Smooth muscle cell of the coronary artery (primary cell): ENCODE data around the gene AARS2. TPM values are rescaled to one million over a fixed set of nuclear protein-coding genes. Genes with fewer than 3 reads are reported as not detected.

ENCODE experiments used
- total RNA-seq: library from RNA; depleted of rRNA; stranded (reverse); fragments of >200 nt; gene quantifications from 2 replicates; pipeline ENCODE4 v1.2.3, GENCODE V29; 2014; ENCODE audit warnings: low replicate concordance

Gene AARS2
- total RNA-seq, result 13.1 and 14.4 TPM in 2 replicates

GRCh38 chr6:44312901-44313788 is at the start of gene AARS2:
AARS2 (minus strand) TSS chr6:44313347; CDS start chr6:44313323, 24 bp downstream.

GRCh38 chr6:44342489-44342888 is 29.3 kb upstream of the AARS2 start, which contains the start of gene SPATS1:
SPATS1 (plus strand) TSS chr6:44342650; CDS start chr6:44343096, 446 bp downstream.

DNA sequence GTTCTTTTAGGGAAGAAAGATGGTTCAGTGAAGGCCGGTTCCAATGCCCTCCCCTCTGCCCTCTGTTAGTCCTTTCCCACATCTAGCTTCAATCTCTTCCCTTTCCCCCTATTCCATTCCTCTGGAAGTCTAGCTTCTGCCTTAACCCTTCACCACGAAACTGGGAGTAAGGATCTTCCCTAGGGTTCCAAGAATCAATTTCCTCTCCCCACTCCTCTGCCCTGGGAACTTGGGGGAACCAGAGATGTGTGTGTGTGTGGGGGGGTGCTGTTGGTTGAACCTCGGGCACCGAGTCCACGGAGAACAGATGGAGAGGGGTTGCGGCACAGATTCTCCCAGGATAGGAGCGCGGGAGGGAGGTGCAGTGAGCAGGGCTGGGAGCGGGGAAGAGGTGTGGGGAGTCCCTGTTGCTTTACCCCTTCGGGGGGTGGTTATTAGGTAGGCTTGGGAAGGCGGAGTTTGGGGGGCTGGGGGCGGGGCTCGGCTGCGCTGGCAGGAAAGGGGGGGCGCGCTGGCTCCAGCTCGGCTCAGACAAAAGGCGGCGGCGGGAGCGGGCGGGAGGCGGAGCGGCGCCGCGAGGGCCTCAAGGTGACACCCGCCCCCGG is 43.1 kb downstream of the AARS2 start, which contains the start of gene TMEM151B:
TSS of gene TMEM151B (plus strand) at position 530 of the 605 bp plus-strand sequence. CDS start 293 bp downstream, outside the sequence.

DNA sequence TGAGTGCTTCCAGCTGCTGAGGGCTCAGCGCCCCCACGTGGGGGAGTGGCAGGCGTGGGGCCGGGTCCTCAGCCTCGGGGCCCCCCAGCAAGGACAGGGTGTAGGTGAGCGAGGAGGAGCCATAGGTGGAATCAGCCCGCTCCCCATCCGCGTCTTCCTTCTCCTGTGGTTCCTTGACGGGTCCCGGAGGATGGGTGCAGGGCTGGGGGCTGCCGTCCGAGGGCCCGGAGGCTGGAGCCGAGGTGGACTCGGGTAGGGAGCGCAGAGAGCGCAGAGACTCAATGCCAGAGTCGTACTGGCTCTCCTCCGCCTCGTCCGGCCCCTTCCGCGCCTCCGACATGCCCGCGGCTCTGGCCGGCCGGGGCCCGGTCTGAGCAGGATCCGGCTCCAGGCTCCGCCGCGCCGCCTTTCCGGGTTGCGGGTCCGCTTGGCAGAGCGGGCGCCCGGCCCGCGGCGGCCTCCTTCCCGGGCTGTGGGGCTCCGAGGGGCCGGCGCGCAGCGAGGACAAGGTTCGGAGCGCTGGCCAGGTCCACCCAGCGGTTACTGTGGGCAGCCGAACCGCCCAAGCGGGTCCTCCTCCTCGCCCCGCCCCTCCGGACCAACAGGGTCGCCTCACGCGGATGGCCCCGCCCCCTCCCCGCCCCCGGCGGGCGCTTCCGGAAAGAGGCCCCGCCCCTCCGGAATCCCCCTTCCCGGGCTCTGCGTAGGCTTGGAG is 48.0 kb downstream of the AARS2 start, which contains the start of gene NFKBIE:
TSS of gene NFKBIE (minus strand) at position 545 of the 715 bp plus-strand sequence. CDS start at position 340, 205 bp downstream.

DNA sequence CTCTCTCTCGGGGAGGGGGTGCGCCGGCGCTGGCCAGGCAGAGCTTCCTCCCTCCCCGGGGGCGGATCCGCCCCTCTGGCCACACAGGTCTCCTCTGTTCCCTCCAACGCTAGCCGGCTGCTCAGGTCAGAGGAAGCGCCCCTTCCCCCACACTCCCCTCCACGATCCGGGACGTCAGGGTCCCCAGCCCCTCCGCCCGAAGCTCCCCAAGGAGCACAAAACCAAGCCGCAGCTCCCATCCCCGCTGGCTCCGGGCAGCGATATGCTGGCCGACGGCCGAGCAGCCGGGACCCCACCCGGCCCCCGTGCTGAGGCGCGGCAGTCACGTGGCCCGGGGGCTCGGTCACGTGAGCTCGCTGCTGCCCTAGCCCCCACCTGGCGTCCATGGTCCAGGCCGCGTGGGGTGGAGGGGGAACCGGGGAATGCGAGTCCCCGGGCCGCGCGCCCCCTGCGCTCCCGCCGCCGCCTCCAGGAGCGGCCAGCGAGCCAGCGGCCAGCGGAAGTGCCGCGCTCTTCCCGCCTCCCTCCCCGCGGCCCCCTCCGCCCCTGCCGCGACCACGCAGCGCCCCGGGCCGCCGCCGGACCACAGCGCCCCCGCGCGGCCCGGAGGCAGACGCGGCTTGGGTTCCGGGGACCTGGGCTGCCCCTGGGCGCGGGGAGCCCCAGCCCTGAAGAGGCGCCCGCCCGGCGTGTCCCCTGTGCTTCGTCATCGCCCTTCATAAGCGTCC is 56.0 kb downstream of the AARS2 start, which contains the start of gene SLC35B2:
TSS of gene SLC35B2 (minus strand) at position 504 of the 728 bp plus-strand sequence. CDS start at position 386, 118 bp downstream.

Other genes with a start within 250 kb of the AARS2 start
- gene MRPL14, start 185.9 kb downstream of the AARS2 start, total RNA-seq, result 23.5 and 52.8 TPM in 2 replicates
- gene TMEM63B, start 185.8 kb downstream of the AARS2 start, total RNA-seq, result 14.3 and 24.2 TPM in 2 replicates
- not detected in 2 replicates for gene CAPN11, start 154.5 kb downstream of the AARS2 start, total RNA-seq
- 0.12 TPM in 1 of 2 replicates, not detected in the other for gene MYMX, start 96.4 kb downstream of the AARS2 start, total RNA-seq
- gene SLC29A1, start 89.8 kb downstream of the AARS2 start, total RNA-seq, result 12.3 and 14.6 TPM in 2 replicates
- gene HSP90AB1, start 66.2 kb downstream of the AARS2 start, total RNA-seq, result 367 and 497 TPM in 2 replicates
- 38.3 and 79.5 TPM in 2 replicates for gene SLC35B2, start 55.8 kb downstream of the AARS2 start, total RNA-seq
- gene NFKBIE, start 47.8 kb downstream of the AARS2 start, total RNA-seq, result 1.5 and 4.8 TPM in 2 replicates
- gene TMEM151B, start 42.9 kb downstream of the AARS2 start, total RNA-seq, result not detected in 2 replicates
- not detected in 2 replicates for gene SPATS1, start 29.3 kb upstream of the AARS2 start, total RNA-seq
- 11.3 and 18.1 TPM in 2 replicates for gene CDC5L, start 74.4 kb upstream of the AARS2 start, total RNA-seq